HTR-8/SVneo (cell line): ENCODE data around the gene CACNG8.
A peak's percentile ranks its signal among the peaks of the same experiment; 100 is the strongest.
"Not testable (repeated sequence)": the region's sequence is repeated elsewhere in the genome, so short reads cannot be mapped to it uniquely, and the experiment has no call there.

Experiments used
- DNase-seq: peaks from one replicate; pipeline ENCODE4 v3.0.0; 2011; ENCODE audit warnings: low spot score, mixed read lengths; ENCODE audit not compliant: insufficient read length
- FAIRE-seq: peaks from 2 replicates; lab custom pipeline; 2011; peaks lifted over from hg19 to GRCh38; lab: Jason Lieb, UNC

CACNG8 gene

DNA sequence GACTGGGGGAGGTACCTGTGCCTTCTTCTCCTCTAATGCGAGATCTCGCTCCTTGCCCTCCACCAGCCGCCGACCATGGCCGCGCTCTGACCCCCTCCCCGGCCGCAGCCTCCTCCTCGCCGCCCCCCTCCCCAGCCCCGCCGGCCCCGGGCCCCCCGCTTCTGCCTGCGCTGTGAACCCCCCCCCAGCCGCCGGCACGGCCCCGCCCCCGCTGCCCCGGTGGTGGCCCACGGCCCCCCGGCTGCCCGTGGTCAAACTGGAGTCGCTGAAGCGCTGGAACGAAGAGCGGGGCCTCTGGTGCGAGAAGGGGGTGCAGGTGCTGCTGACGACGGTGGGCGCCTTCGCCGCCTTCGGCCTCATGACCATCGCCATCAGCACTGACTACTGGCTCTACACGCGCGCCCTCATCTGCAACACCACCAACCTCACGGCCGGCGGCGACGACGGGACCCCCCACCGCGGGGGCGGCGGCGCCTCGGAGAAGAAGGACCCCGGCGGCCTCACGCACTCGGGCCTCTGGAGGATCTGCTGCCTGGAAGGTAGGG lies at the start of gene CACNG8:
CACNG8 (plus strand) TSS at position 51 of the 545 bp plus-strand sequence.
- FAIRE-seq (no peak), DNase-seq (no peak)

- DNase-seq = no peak
- no peak for FAIRE-seq
Observed at GRCh38 chr19:53915000-53915399, 47.7 kb upstream of the CACNG8 start.

DNA sequence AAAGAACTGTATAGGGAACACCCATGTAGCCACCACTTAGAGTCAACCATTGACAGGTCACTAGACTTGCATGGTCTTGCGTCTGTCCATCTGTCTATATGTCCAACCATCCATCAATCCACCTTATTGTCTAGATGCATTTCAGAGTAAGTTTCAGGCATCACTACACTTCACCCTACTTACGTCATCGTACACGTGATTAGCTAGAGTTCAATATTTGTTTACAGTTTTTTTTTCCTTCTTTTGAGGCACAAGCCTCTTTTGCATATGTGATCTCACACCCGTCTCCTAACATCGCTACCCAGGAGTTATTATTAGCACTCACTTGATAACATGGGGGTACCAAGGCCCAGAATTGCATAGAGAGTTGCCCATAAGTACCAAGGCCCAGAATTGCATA lies 46.7 kb upstream of the CACNG8 start:
- FAIRE-seq (no peak), DNase-seq (no peak)

DNA sequence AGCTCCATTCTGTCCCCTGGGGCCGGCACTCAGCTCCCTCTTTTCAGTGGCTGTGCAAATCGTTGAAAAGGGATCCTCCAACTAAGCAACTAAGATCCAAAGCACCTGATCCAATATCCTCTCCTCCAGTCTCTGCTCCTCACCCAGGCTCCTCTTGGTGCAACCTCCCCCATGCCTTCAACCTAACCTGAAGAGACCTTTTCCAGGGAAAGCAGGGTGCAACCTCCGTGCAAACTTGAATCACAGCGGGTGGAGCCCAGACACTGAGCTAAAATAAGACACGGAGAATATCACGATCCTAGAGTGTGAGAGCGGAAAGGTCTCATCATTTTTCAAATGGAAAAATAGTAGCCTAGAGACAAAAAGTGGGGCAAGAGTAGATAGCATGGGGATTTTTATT lies 45.4 kb upstream of the CACNG8 start:
- DNase-seq (no peak), FAIRE-seq (no peak)

DNA sequence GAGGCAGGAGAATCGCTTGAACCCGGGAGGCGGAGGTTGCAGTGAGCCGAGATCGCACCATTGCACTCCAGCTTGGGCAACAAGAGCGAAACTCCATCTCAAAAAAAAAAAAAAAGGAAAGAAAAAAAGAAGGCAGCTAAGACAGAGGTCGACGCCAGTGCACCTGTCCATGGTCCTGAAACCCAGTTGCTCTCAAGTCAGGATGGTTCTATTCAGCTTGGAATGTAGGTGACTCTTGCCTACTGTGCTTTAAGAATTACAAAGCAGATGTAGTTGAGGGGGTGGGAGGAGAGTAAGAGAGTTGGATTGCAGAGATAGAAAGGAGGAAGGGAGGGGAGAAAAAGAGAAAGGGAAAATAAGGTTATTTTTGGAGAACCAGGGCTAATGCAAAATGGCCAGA lies 35.0 kb upstream of the CACNG8 start:
- no peak for FAIRE-seq
- peak; percentile 51 for DNase-seq

GRCh38 chr19:53936029-53936428 lies 26.7 kb upstream of the CACNG8 start:
- DNase-seq (no peak), FAIRE-seq (no peak)

DNA sequence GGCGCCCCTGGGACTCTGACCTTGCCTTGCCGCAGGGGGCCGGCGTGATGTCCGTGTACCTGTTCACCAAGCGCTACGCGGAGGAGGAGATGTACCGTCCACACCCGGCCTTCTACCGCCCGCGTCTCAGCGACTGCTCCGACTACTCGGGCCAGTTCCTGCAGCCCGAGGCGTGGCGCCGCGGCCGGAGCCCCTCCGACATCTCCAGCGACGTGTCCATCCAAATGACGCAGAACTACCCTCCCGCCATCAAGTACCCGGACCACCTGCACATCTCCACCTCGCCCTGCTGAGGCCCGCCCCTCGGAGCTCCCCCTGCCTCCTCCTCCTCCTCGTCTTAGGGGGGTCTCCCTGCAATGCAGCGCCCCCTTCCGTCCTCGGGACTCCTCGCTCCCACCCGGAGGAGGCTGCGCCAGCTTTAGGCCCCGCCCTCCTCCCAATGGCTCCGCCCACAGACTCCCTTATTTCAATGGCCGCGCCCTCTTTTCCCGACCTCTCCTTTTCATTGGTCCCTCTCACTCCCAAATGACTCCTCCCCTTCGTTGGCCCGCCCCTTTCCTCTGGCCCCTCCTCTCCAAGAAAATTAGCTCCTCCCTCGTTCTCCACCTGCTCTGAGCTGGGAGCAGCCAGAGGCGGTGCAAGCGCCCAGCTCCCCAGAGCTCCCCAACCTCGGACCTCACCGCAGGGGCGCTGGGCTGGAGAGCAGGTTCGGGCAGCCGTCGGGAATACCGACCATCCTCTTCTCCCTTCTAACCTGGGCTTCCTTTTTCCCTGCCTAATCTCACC lies 20.5 kb upstream of the CACNG8 start:
- FAIRE-seq = no peak
- DNase-seq = no peak

GRCh38 chr19:53944416-53944815 lies 18.3 kb upstream of the CACNG8 start:
- DNase-seq (no peak), FAIRE-seq (no peak)

GRCh38 chr19:53944933-53945332 lies 17.8 kb upstream of the CACNG8 start:
- no peak for DNase-seq
- FAIRE-seq = no peak

DNA sequence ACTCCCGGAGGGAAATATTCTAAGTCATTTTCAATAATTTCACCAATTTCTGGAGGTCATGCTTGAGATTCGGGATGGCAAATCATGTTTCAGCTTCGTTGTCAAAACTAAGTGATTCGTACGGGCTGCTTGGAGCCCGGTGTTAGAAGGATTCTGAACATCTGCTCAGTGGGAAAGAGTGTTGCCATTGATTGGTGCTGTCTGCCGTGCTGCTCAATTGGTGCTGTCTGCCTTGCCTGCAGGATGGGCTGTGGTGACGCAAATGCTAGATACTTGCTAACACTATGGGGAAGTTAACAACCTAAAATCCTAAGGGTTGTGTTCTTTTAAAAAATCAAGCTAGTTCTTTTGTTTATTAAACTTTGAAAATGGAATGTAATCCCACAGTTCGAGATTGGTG lies 17.3 kb upstream of the CACNG8 start:
- DNase-seq (no peak), FAIRE-seq (no peak)

DNA sequence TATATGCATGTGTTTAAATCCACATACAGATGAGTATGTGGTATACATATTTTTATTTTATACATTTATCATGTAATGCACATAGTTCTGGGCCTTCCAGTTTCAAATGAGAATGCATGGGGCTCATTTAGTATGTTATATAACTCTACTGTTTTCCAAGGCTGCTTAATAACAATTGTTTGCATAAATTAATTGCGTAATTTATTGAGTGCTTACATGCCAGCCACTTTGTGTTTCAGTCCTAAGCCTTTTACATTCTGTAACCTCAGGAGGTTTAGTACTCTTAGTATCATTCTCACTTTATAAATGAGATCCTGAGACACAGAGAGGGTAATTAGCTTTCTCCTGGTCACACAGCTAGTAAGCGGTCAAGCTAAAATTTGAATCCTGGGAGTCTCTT lies 16.7 kb upstream of the CACNG8 start:
- FAIRE-seq (no peak), DNase-seq (no peak)

GRCh38 chr19:53947624-53948023 lies 15.1 kb upstream of the CACNG8 start:
- FAIRE-seq (peak; percentile 26), DNase-seq (no peak)

GRCh38 chr19:53948611-53949010 lies 14.1 kb upstream of the CACNG8 start:
- not testable (repeated sequence) for DNase-seq, FAIRE-seq

- FAIRE-seq (no peak), DNase-seq (no peak)
Observed at GRCh38 chr19:53951436-53951835, 11.3 kb upstream of the CACNG8 start.

- FAIRE-seq (no peak), DNase-seq (no peak)
Observed at GRCh38 chr19:53951947-53952346, 10.8 kb upstream of the CACNG8 start.

DNA sequence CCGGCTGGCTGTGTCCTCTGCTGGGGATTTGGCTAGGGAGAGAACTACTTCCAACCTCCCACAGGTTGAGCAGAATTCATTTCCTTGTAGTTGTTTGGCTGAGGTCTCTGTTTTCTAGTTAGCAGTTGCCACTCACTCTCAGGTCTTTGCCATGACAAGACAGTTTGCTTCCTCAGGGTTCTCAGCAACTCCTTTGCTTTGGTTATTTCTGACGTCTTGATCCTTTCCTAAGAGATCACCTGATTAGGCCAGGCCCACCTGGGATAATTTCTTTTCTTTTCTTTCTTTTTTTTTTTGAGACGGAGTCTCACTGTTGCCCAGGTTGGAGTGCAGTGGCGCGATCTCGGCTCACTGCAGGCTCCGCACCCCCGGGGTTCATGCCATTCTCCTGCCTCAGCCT lies 9.4 kb upstream of the CACNG8 start:
- FAIRE-seq (no peak), DNase-seq (no peak)

DNA sequence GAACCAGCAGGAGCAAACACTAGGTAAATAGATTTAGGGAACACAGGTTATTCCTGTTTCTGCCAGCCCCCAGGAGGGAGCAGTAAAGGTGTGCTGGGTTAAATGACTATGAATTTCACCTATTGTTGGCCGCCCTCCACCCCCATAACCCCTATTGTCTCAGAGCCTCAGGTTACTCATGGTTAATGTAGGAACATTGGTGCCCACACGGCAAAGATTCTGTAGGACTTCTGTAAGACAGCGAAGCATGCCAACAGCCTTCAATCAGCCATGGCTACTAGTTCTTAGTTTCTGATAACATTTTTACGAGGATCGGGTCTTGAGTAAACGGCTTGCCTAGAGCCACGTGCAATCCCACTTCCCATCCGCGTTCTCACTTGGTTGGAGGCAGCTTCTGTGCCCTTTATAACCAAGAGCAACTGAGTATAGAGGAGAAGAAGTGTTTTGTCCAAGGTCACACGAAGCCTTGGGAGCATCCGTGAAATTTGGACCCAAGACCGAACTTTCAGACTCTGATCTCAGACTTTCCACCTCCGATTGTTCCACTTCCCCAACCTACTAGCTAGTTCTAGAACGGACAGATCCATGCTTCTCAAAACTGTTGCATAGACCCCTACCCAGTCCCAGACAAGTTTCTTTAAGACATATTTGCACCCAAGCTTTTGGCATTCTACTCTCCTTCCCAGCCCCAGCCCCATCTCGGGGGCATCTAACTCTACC lies 5.1 kb upstream of the CACNG8 start:
- DNase-seq (no peak), FAIRE-seq (no peak)

- FAIRE-seq = no peak
- DNase-seq = no peak
Observed at GRCh38 chr19:53958168-53958571, 4.6 kb upstream of the CACNG8 start.

GRCh38 chr19:53958823-53959757 lies 3.6 kb upstream of the CACNG8 start:
- no peak for FAIRE-seq
- no peak for DNase-seq

DNA sequence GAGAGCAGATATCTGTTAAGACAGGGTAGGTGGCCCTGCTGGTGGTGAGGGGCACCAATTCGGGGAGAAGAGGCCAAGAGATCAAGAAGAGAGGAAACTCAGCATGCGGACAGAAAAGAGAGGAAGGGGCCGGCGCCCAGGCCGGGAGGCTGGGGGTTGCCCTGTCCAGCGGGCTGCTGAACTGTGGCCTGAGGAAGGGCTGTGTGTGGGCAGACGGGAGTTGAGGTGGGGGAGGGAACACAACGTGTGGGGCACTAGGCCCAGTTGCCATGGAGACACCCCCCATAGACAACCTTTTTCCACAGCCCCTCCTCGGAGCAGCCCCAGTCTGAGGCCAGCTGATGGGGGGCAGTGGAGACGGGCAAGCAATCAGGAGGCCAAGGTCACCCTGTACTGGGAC lies 2.5 kb upstream of the CACNG8 start:
- FAIRE-seq (no peak), DNase-seq (no peak)
